Measurements from ENCODE around the gene MKNK1.

Gene MKNK1

GRCh38 chr1:46516200-46516950, 87.7 kb downstream of the MKNK1 start:
- no peak overlapping the region for H3K27ac ChIP-seq
- H3K4me3 ChIP-seq: no peak overlapping the region

- Histone ChIP-seq H3K27ac (no peak overlapping the region), H3K4me3 (no peak overlapping the region)
Measured at GRCh38 chr1:46515576-46515975, 88.5 kb downstream of the MKNK1 start.

- H3K4me3 ChIP-seq: no peak overlapping the region
- H3K27ac ChIP-seq: no peak overlapping the region
Measured at GRCh38 chr1:46513536-46513935, 90.5 kb downstream of the MKNK1 start.

GRCh38 chr1:46512792-46513190, 91.3 kb downstream of the MKNK1 start:
- no peak overlapping the region for H3K4me3 ChIP-seq
- H3K27ac ChIP-seq: no peak overlapping the region

- H3K4me3 ChIP-seq: no peak overlapping the region
- no peak overlapping the region for H3K27ac ChIP-seq
Measured at GRCh38 chr1:46512135-46512791, 91.8 kb downstream of the MKNK1 start.

- Histone ChIP-seq H3K27ac (no peak overlapping the region), H3K4me3 (no peak overlapping the region)
Measured at GRCh38 chr1:46510998-46511365, 93.1 kb downstream of the MKNK1 start.

GRCh38 chr1:46510341-46510997, 93.6 kb downstream of the MKNK1 start:
- Histone ChIP-seq H3K4me3 (no peak overlapping the region), H3K27ac (no peak overlapping the region)

GRCh38 chr1:46508757-46509156, 95.3 kb downstream of the MKNK1 start:
- no peak overlapping the region for H3K27ac ChIP-seq
- H3K4me3 ChIP-seq: no peak overlapping the region

Data from skin epidermis (tissue), 12 donors.